Measurements from ENCODE around the gene PGM2L1.

Gene PGM2L1

DNA sequence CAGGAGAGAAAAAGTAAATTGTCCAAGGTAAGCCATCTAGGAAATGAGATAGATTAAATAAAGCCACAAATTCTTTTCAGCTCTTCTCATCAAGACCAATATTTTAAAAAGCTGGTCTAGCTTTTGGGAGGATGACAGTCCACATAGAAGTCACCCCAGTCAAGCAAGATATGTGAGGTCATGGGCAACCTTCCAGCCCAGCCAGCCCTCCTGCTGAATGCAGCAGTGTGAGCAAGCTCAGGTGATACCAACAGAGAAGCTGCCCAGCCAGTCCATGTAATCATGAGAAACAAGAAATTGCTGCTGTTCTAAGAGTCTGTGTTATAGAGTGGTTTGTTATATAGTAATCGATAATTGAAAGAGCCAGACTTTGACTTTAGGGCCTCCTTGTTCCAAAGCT, 40.4 kb upstream of the PGM2L1 start:
- TF ChIP-seq, protein P1, sequence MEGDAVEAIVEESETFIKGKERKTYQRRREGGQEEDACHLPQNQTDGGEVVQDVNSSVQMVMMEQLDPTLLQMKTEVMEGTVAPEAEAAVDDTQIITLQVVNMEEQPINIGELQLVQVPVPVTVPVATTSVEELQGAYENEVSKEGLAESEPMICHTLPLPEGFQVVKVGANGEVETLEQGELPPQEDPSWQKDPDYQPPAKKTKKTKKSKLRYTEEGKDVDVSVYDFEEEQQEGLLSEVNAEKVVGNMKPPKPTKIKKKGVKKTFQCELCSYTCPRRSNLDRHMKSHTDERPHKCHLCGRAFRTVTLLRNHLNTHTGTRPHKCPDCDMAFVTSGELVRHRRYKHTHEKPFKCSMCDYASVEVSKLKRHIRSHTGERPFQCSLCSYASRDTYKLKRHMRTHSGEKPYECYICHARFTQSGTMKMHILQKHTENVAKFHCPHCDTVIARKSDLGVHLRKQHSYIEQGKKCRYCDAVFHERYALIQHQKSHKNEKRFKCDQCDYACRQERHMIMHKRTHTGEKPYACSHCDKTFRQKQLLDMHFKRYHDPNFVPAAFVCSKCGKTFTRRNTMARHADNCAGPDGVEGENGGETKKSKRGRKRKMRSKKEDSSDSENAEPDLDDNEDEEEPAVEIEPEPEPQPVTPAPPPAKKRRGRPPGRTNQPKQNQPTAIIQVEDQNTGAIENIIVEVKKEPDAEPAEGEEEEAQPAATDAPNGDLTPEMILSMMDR (conservative IDR thresholded peaks at IDR 0.05), result no peak
- no peak for TF ChIP-seq ZFX (IDR thresholded peaks at IDR 0.05)
- H3K27ac ChIP-seq, result no peak overlapping the region

DNA sequence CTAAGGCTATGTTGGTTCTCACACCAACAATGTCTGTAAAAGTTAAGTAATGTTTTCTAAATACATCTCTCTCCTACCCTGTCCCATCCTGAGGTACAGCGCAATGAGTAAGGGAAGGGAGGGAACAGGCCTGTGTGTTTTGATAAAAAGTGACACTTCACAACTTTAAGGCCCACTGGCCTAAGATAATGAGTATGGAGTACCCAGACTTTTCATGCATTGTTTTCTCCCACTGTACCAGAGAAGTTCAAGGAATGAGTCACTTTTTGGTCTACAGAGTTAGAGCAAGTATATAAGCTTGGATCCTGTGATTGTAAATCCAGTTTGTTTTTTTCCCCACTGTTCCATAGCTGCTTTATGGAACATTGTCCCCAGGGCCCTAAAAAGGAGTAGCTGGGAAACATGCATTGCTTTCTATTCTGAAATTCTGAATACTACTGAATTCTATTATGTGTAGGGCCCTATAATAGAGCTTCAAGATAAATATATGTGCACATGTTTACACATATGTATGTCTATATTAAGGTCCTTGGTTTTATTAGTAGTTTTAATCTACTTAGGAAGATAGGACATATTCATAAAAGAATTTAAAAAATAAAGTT, 39.3 kb upstream of the PGM2L1 start:
- TF ChIP-seq, protein P1 (conservative IDR thresholded peaks at IDR 0.05), result no peak
- TF ChIP-seq ZFX (IDR thresholded peaks at IDR 0.05), result no peak
- H3K27ac ChIP-seq, result no peak overlapping the region

DNA sequence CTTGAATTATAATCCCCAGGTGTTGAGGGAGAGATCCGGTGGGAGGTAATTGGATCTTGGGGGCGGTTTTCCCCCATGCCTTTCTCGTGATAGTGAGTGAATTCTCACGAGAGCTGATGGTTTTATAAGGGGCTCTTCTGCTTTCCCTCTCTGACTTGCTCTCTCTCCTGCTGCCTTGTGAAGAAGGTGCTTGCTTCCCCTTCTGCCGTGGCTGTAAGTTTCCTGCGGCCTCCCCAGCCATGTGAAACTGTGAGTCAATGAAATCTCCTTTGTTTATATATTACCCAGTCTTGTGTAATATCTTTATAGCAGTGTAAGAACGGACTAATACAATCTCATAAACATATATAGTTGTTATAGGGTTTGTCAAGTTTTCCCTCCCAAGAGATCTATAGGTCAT, 36.3 kb upstream of the PGM2L1 start:
- no peak for TF ChIP-seq ZFX (IDR thresholded peaks at IDR 0.05)
- H3K27ac ChIP-seq, result no peak overlapping the region

DNA sequence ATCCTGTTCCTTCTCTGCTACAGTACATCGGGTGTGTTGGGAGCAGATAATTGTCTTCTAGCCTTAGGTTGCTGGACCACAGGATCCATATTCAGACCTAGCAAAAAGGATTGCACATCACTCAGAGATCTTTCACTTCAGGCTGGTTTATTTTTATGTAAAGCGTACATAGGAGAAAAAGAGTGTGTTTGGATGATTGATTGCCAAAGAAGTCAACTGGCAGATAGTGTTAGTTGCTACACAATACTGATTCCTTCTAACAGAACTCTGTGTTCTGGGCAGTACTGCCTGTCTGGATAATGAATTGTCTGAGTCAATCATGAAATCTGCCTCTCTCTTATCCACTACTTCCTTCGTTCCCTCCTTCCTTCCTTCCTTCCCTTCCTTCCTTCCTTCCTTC, 31.0 kb upstream of the PGM2L1 start:
- no peak for TF ChIP-seq ZFX (IDR thresholded peaks at IDR 0.05)
- TF ChIP-seq, protein P1 (conservative IDR thresholded peaks at IDR 0.05), result no peak

DNA sequence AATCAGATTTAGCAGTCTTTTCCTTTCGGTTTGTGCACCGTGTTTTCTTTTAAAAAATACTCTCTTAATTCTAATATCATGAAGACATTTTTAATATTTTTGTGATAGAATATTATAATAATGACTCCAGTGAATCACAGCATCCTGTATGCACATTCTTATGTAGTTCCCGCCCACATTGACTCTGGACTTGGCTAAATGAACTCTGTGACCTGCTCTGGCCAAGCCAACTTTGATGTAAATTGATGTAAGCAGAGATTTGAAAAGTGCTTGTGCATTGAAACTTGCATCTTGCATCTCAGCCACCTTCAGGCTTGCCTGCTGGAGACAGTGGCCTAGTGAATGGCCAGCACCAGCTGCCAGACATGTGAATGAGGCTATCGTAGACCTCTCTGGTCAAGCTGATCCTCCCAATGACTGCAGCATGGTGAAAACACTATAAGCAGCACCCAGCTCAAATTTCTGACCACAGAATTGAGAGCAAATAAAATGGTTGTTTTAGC, 29.2 kb upstream of the PGM2L1 start:
- TF ChIP-seq, protein P1 (conservative IDR thresholded peaks at IDR 0.05), result no peak
- no peak for TF ChIP-seq ZFX (IDR thresholded peaks at IDR 0.05)
- H3K27ac ChIP-seq, result no peak overlapping the region

More for the DNA sequence above, 31.0 kb upstream of the PGM2L1 start:
- H3K27ac ChIP-seq, result no peak overlapping the region

DNA sequence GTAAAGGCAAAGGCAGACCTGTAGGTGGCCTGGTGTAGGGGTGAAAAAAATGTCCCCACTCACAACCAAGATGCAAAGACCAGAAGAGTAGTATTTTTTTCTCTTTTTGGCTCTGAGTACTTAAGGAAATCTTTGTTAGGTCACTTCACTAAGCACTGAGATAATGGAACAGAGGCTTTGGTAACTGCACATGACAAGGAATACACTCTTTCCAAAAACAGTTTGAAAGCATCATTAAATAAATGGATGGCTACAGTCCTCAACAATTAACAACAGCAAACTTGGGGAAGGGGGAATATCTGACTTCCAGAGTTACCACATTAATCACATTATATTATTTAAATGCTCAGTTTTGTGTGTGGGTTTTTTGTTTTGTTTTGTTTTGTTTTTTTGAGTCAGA, 26.9 kb upstream of the PGM2L1 start:
- TF ChIP-seq ZFX (IDR thresholded peaks at IDR 0.05), result no peak
- TF ChIP-seq, protein P1 (conservative IDR thresholded peaks at IDR 0.05), result no peak
- H3K27ac ChIP-seq, result no peak overlapping the region

DNA sequence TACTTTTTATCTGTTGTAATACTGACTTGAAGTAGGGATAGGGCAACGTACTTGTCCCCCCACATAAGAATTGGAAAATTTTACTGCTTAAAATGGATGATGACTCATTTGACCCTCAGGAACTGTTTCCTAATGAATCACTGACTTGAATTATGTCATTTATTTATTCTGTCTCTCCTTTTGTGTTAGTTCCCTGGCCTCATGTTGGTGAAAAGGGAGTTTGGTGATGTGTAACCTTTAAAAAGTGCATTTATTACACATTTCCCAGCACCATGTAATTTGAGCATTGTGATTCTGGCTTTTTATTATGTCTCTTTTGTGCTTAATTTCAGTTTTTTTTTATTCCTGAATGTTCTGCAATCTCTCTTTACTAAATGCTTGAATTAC, 20.3 kb upstream of the PGM2L1 start:
- TF ChIP-seq ZFX (IDR thresholded peaks at IDR 0.05), result no peak
- TF ChIP-seq, protein P1 (conservative IDR thresholded peaks at IDR 0.05), result no peak

More for the DNA sequence above, 20.3 kb upstream of the PGM2L1 start:
- no peak overlapping the region for H3K27ac ChIP-seq
